HG03025 (cell line): ENCODE measurements around the gene MAMSTR.
"Not testable (repeated sequence)": the region's sequence is repeated elsewhere in the genome, so short reads cannot be mapped to it uniquely, and the experiment has no call there.

Experiments used
- ATAC-seq: cut with Tn5 transposase; IDR thresholded peaks from one replicate; pipeline ENCODE4 v1.9.1; 2021; ENCODE audit warnings: mild to moderate bottlenecking, moderate library complexity; ENCODE audit not compliant: unreplicated experiment, low FRiP score

Gene MAMSTR, protein sequence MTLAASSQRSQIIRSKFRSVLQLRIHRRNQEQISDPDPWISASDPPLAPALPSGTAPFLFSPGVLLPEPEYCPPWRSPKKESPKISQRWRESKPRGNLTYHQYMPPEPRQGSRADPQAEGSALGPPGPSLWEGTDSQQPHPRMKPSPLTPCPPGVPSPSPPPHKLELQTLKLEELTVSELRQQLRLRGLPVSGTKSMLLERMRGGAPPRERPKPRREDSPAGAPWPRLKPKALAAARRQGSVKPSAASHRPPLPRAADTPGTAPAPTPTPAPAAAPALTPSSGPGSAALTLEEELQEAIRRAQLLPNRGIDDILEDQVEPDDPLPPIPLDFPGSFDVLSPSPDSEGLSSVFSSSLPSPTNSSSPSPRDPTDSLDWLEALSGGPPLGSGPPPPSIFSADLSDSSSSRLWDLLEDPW

DNA sequence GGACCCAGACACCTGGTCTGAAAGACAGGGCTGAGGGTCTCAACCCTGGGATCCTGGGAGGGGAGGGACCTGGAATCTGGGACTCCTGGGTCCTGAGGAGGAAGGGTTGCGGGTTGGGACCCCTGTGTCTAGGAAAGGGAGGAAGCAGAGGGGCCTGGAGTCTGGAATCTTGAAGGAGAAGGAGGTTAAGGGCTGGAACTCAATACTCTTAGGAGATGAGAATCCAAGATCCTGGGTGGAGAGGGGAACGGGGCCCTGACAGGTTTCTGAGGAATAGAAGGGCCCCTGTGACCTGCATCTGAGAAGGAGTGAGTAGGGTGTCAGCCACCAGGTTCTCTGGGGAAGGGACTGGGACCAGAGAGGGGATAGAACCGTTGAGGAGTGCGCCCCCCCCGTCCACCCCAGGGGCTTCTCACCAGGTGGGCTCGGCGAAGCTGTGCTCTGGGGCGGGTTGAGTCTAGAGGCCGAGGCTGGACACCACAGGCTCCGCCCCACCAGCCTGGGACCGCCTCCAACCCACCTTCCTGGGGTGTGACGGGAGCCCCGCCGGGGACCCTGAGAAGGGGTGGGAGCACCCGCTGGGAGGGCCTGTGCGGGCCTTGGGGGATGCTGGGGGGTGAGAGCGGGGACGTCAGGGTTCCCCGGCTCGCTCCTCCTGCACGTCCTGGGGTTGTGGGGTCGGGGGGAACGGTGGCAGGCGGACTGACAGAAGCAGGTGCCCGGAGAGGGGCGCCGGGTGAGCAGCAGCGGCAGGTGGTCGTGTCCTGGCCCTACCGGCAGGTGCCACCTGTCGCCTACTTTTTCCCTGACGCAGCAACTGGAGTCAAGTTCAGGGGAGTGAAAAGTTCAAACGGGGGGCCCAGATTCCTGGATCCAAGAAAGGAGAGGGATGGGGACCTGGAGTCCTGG, at the start of gene MAMSTR:
TSS of gene MAMSTR (minus strand) at position 463 of the 909 bp plus-strand sequence. CDS start 694 bp downstream, outside the sequence.
- no peak for ATAC-seq

DNA sequence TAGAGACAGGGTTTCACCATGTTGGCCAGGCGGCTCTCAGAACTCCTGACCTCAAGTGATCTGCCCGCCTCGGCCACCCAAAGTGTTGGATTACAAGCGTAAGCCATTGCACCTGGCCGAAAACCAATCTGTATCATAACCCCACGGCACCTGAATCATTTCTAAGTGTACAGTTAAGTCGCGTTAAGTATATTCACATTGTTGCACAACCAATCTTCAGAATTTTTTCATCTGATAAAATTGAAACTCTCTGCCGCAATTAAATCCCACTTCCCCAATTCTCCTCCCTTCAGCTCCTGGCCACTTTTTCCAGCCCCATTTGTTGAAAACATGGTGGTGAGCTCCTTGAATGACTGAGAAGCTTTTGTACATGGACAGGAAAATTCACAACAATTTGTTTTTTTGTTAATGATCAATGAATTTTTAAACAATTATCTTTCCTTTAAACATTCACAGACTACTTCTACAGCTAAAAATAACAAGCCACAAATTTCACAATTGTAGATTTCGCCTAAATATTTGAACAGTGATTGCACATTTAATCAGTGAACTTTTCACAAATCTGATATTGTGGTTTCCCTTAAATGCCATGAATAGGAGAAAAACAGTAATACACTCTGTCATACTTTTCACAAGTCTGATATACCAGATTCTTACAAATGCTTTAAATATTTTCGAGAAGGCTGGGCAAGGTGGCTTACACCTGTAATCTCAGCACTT, 49.6 kb upstream of the MAMSTR start:
- ATAC-seq: no peak

DNA sequence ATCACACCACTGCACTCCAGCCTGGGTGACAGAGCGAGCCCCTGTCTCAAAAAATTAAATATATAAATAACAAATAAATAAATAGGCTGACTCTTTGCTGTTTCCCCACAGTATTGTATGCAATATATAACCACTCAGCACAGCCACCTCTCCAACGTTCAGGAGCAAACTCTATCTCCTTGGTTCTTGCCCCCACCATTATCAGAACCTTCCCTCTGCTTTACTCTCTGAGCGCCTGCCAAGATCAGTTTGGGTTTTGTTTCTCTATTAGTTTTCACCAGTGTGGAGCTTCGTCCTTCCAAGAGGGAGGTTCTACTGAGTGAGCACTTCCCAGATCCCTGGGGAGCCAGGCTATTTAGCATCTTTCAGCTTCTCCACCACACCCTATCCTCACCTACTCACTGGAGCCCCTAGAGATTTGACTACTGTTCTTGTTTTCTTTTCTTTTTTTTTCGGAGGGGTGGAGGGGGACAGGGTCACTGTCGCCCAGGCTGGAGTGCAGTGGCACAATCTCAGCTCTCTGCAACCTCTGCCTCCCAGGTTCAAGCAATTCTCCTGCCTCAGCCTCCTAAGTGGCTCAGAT, 48.7 kb upstream of the MAMSTR start:
- not testable (repeated sequence) for ATAC-seq

- not testable (repeated sequence) for ATAC-seq
Measured at GRCh38 chr19:48765816-48766215, 46.3 kb upstream of the MAMSTR start.

GRCh38 chr19:48760504-48761205, 41.1 kb upstream of the MAMSTR start:
- ATAC-seq: no peak

GRCh38 chr19:48757741-48758144, 38.2 kb upstream of the MAMSTR start:
- ATAC-seq: no peak

- no peak for ATAC-seq
Measured at GRCh38 chr19:48757089-48757675, 37.7 kb upstream of the MAMSTR start.

DNA sequence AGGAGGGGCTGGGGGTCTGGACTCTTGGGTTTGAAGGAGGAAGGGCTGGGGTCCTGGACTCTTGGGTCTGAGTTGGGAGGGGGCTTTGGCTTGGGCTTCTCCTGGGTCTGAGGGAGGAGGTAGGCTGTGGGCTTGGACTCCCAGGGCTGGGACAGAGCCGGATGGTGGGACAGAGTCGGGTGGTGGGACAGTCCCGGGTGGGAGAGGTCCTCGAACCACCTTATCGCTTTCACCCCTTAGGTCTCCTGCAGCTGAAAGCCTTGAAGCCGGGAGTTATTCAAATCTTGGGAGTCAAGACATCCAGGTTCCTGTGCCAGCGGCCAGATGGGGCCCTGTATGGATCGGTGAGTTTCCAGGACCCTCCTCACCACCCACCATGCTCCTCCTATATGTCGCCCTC, 37.2 kb upstream of the MAMSTR start:
- no peak for ATAC-seq

DNA sequence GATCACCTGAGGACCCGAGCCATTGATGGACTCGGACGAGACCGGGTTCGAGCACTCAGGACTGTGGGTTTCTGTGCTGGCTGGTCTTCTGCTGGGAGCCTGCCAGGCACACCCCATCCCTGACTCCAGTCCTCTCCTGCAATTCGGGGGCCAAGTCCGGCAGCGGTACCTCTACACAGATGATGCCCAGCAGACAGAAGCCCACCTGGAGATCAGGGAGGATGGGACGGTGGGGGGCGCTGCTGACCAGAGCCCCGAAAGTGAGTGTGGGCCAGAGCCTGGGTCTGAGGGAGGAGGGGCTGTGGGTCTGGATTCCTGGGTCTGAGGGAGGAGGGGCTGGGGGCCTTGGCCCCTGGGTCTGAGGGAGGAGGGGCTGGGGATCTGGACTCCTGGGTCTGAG, 36.7 kb upstream of the MAMSTR start:
- no peak for ATAC-seq

DNA sequence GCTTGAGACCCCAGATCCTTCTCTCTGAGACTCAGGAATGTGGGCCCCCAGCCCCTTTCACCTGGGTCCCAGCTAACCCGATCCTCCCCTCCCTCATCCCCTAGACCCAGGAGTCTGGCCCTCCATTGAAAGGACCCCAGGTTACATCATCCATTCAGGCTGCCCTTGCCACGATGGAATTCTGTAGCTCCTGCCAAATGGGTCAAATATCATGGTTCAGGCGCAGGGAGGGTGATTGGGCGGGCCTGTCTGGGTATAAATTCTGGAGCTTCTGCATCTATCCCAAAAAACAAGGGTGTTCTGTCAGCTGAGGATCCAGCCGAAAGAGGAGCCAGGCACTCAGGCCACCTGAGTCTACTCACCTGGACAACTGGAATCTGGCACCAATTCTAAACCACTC, 36.3 kb upstream of the MAMSTR start:
- no peak for ATAC-seq

- no peak for ATAC-seq
Measured at GRCh38 chr19:48755084-48755641, 35.6 kb upstream of the MAMSTR start, which contains the start of gene FGF21. Gene FGF21 (plus strand): TSS chr19:48755524. CDS start chr19:48756237, 713 bp downstream.

GRCh38 chr19:48752496-48753365, 33.2 kb upstream of the MAMSTR start, which contains the start of gene FUT1:
Gene FUT1 (minus strand): TSS chr19:48752641. CDS start chr19:48751281, 1,360 bp downstream.
- no peak for ATAC-seq

GRCh38 chr19:48751845-48752495, 32.4 kb upstream of the MAMSTR start:
- no peak for ATAC-seq

DNA sequence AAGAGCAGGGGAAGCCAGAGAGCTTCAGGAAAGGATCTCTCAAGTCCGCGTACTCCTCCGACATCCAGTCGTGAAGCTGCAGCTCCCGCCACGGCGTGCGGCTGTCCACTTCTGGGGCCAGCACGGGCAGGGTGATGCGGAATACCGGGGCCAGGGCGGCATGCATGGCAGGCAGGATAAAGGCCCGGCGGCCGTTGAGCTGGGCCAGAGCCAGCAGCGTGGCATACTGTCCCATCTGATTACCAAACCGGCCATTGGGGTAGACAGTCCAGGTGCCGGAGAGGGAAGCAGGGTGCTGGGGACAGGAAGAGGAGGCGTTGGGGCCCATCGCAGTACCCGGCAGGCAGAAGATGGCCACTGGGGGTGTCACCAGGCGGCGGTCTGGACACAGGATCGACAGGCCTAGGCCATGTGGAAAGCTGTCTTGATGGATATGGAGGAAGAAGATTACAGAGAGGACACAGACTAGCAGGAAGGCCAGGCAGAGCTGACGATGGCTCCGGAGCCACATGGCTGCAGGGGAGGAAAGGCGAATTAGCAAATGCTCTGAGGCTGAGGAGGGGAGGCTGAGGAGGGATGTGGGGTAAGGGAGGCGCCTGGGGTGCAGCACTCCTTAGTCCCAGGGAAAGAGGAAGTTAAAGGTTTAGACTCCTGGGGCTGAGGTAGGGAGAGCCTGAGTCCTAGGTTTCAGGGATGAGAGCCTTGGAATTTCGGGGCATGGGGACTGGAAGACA, 31.4 kb upstream of the MAMSTR start:
- no peak for ATAC-seq

- no peak for ATAC-seq
Measured at GRCh38 chr19:48750351-48750750, 30.8 kb upstream of the MAMSTR start.

GRCh38 chr19:48749571-48750198, 30.2 kb upstream of the MAMSTR start:
- ATAC-seq: no peak
